Thyroid gland (tissue), 4 donors: ENCODE results near the gene SCART1.
"Not testable (repeated sequence)": the region's sequence is repeated elsewhere in the genome, so short reads cannot be mapped to it uniquely, and the experiment has no call there.

Experiments
- POLR2A ChIP-seq, 2 donors: fragments of 450-650 bp; IDR thresholded peaks; one replicate each; pipeline ENCODE4 v1.6.1; 2017; ENCODE audit warnings: antibody characterized with exemption in 2 of 2, mild to moderate bottlenecking in 2 of 2, moderate library complexity in 1 of 2
- TF ChIP-seq, protein P1 (sequence below), 6 experiments: fragments of 200-600 bp in 3 of 6; fragments of 450-650 bp in 3 of 6; sonication (generic) in 3 of 6; IDR thresholded peaks; one replicate each; pipeline ENCODE4 v1.5.1; 2016 to 2019; ENCODE audit warnings: antibody characterized with exemption in 6 of 6, mild to moderate bottlenecking in 2 of 6, inconsistent platforms in 1 of 6, moderate library complexity in 1 of 6

DNA sequence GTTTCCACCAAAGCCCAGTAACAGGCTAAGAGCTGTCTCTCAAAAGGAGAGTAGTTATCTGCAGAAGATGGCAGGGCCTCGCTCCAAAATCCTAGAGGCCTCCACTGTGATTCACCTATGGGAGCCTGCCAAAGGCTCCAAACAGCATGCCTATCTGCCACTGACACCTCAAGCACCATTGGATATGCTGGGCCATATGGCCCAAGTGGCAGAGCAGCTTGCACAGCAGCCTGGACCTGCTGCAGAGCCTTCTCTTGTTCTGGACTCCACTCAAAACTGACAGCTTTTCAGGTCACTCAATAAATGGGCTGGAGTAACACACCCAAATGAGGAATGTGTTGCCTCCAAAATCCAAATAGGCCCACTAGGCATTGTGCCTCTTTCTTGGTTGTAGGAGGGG, 45.4 kb downstream of the SCART1 start:
- TF ChIP-seq, protein P1, sequence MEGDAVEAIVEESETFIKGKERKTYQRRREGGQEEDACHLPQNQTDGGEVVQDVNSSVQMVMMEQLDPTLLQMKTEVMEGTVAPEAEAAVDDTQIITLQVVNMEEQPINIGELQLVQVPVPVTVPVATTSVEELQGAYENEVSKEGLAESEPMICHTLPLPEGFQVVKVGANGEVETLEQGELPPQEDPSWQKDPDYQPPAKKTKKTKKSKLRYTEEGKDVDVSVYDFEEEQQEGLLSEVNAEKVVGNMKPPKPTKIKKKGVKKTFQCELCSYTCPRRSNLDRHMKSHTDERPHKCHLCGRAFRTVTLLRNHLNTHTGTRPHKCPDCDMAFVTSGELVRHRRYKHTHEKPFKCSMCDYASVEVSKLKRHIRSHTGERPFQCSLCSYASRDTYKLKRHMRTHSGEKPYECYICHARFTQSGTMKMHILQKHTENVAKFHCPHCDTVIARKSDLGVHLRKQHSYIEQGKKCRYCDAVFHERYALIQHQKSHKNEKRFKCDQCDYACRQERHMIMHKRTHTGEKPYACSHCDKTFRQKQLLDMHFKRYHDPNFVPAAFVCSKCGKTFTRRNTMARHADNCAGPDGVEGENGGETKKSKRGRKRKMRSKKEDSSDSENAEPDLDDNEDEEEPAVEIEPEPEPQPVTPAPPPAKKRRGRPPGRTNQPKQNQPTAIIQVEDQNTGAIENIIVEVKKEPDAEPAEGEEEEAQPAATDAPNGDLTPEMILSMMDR (IDR thresholded peaks at IDR 0.05): not testable (repeated sequence)
- not testable (repeated sequence) for TF ChIP-seq POLR2A (IDR thresholded peaks at IDR 0.05)
